H9 (cell line): ENCODE data around the gene NUTM2G. TPM values are rescaled to one million over a fixed set of nuclear protein-coding genes. Genes with fewer than 3 reads are reported as not detected.
A peak's percentile ranks its signal among the peaks of the same experiment; 100 is the strongest.
"Not testable (repeated sequence)": the region's sequence is repeated elsewhere in the genome, so short reads cannot be mapped to it uniquely, and the experiment has no call there.

Experiments used
- DNase-seq: peaks from one replicate; pipeline ENCODE4 v3.0.0-alpha.2; 2017
- H2AFZ ChIP-seq: one replicate; pipeline ENCODE4 v1.6.1; 2013; ENCODE audit warnings: mild to moderate bottlenecking, low read length, control low read depth, moderate library complexity
- H2AK5ac ChIP-seq: 2 replicates; pipeline ENCODE4 v1.6.1; 2013; ENCODE audit warnings: low read length, control low read depth, mixed read lengths; ENCODE audit not compliant: insufficient read length
- H2BK120ac ChIP-seq: one replicate; pipeline ENCODE4 v1.6.1; 2013; ENCODE audit warnings: low read depth, mild to moderate bottlenecking, low read length, control low read depth, inconsistent platforms; ENCODE audit not compliant: poor library complexity, severe bottlenecking
- H2BK12ac ChIP-seq: 2 replicates; pipeline ENCODE4 v1.6.1; 2013; ENCODE audit warnings: low read length, control low read depth, mixed read lengths, low read depth; ENCODE audit not compliant: insufficient read length
- H2BK15ac ChIP-seq: 2 replicates; pipeline ENCODE4 v1.6.1; 2013; ENCODE audit warnings: low read depth, low read length, control low read depth
- H2BK20ac ChIP-seq: one replicate; pipeline ENCODE4 v1.6.1; 2013; ENCODE audit warnings: low read depth, mild to moderate bottlenecking, low read length, control low read depth, inconsistent platforms; ENCODE audit not compliant: poor library complexity, severe bottlenecking
- H2BK5ac ChIP-seq: 2 replicates; pipeline ENCODE4 v1.6.1; 2013; ENCODE audit warnings: low read length, control low read depth, mixed read lengths; ENCODE audit not compliant: insufficient read length
- H3K14ac ChIP-seq: 2 replicates; pipeline ENCODE4 v1.6.1; 2013; ENCODE audit warnings: low read length, control low read depth; ENCODE audit not compliant: insufficient read depth
- H3K18ac ChIP-seq: 2 replicates; pipeline ENCODE4 v1.6.1; 2013; ENCODE audit warnings: low read depth, mild to moderate bottlenecking, mixed read lengths, low read length, control low read depth; ENCODE audit not compliant: insufficient read length
- H3K23ac ChIP-seq: 2 replicates; pipeline ENCODE4 v1.6.1; 2013; ENCODE audit warnings: low read length, control low read depth, mixed read lengths, low read depth; ENCODE audit not compliant: insufficient read length
- H3K23me2 ChIP-seq: 2 replicates; pipeline ENCODE4 v1.6.1; 2013; ENCODE audit warnings: low read depth, mild to moderate bottlenecking, mixed read lengths, low read length, control low read depth; ENCODE audit not compliant: insufficient read length, poor library complexity, severe bottlenecking
- H3K27ac ChIP-seq: 2 replicates; pipeline ENCODE4 v1.5.1; 2013; ENCODE audit warnings: low read length, control low read depth, mixed read lengths, low read depth; ENCODE audit not compliant: insufficient read length
- H3K27me3 ChIP-seq: 2 replicates; pipeline ENCODE4 v1.6.1; 2013; ENCODE audit warnings: low read length, control low read depth, inconsistent platforms; ENCODE audit not compliant: insufficient read depth
- H3K4ac ChIP-seq: 2 replicates; pipeline ENCODE4 v1.6.1; 2013; ENCODE audit warnings: low read depth, mild to moderate bottlenecking, control low read depth, inconsistent platforms, low read length, moderate library complexity
- H3K4me1 ChIP-seq: 2 replicates; pipeline ENCODE4 v1.6.1; 2013; ENCODE audit warnings: low read length, control low read depth, inconsistent platforms; ENCODE audit not compliant: insufficient read depth
- H3K4me2 ChIP-seq: 2 replicates; pipeline ENCODE4 v1.6.1; 2013; ENCODE audit warnings: low read length, control low read depth, mixed read lengths; ENCODE audit not compliant: insufficient read length, insufficient read depth
- H3K56ac ChIP-seq: 2 replicates; pipeline ENCODE4 v1.6.1; 2013; ENCODE audit warnings: low read depth, mild to moderate bottlenecking, mixed read lengths, low read length, control low read depth; ENCODE audit not compliant: insufficient read length
- H3K79me1 ChIP-seq: 2 replicates; pipeline ENCODE4 v1.6.1; 2013; ENCODE audit warnings: low read depth, mild to moderate bottlenecking, moderate library complexity, low read length, control low read depth, inconsistent platforms; ENCODE audit not compliant: insufficient read depth, poor library complexity, severe bottlenecking
- H3K79me2 ChIP-seq: 2 replicates; pipeline ENCODE4 v1.6.1; 2013; ENCODE audit warnings: low read length, control low read depth, inconsistent platforms; ENCODE audit not compliant: insufficient read depth
- H3K9ac ChIP-seq: 2 replicates; pipeline ENCODE4 v1.6.1; 2013; ENCODE audit warnings: low read length, control low read depth, mixed read lengths; ENCODE audit not compliant: insufficient read length; ENCODE audit errors: extremely low read depth
- H3K9me3 ChIP-seq: one replicate; pipeline ENCODE4 v1.6.1; 2013; ENCODE audit warnings: low read depth, low read length, inconsistent platforms; ENCODE audit not compliant: control insufficient read depth
- H3T11ph ChIP-seq: one replicate; pipeline ENCODE4 v1.6.1; 2013; ENCODE audit warnings: mild to moderate bottlenecking, low read length, control low read depth, inconsistent platforms
- H4K20me1 ChIP-seq: one replicate; pipeline ENCODE4 v1.6.1; 2013; ENCODE audit not compliant: control insufficient read depth, insufficient read length, insufficient read depth
- H4K5ac ChIP-seq: 2 replicates; pipeline ENCODE4 v1.6.1; 2013; ENCODE audit warnings: low read depth, mild to moderate bottlenecking, mixed read lengths, low read length, control low read depth; ENCODE audit not compliant: insufficient read length
- H4K8ac ChIP-seq: replicated peaks from 2 replicates; pipeline ENCODE4 v1.6.1; 2013; ENCODE audit warnings: low read length, control low read depth, mixed read lengths, low read depth; ENCODE audit not compliant: insufficient read length
- H4K91ac ChIP-seq: 2 replicates; pipeline ENCODE4 v1.6.1; 2013; ENCODE audit warnings: low read depth, mild to moderate bottlenecking, moderate library complexity, mixed read lengths, low read length, control low read depth; ENCODE audit not compliant: insufficient read length
- H3K27ac Mint-ChIP-seq, 3 experiments: 2 replicates in 2 of 3; 3 replicates in 1 of 3; pipeline ENCODE4 v1.8.0; 2020 to 2021; ENCODE audit warnings: mixed read lengths in 3 of 3, mild to moderate bottlenecking in 1 of 3, moderate library complexity in 1 of 3
- H3K27me3 Mint-ChIP-seq: 2 replicates; pipeline ENCODE4 v1.8.0; 2021; ENCODE audit warnings: low read depth, mild to moderate bottlenecking, moderate library complexity, mixed read lengths
- H3K36me3 Mint-ChIP-seq, 3 experiments: 2 replicates in 2 of 3; 3 replicates in 1 of 3; pipeline ENCODE4 v1.8.0; 2020 to 2021; ENCODE audit warnings: low read depth in 3 of 3, mixed read lengths in 3 of 3; ENCODE audit not compliant: insufficient read depth in 1 of 3
- H3K4me1 Mint-ChIP-seq, 2 experiments: 2 replicates each; pipeline ENCODE4 v1.8.0; 2020; ENCODE audit warnings: mixed read lengths in 2 of 2
- H3K4me3 Mint-ChIP-seq, 2 experiments: 2 replicates in 1 of 2; 3 replicates in 1 of 2; pipeline ENCODE4 v1.8.0; 2020 to 2021; ENCODE audit warnings: mild to moderate bottlenecking in 2 of 2, mixed read lengths in 2 of 2, moderate library complexity in 1 of 2
- H3K9me3 Mint-ChIP-seq, 2 experiments: 2 replicates in 1 of 2; 3 replicates in 1 of 2; pipeline ENCODE4 v1.8.0; 2020; ENCODE audit warnings: mild to moderate bottlenecking in 2 of 2, mixed read lengths in 2 of 2, moderate library complexity in 1 of 2
- WGBS: extraction: QIAGEN DNeasy Blood & Tissue Kit; methylation state at CpG from one replicate; pipeline ENCODE4 v1.1.7; 2013; ENCODE audit warnings: missing lambda C conversion rate, low lambda C conversion rate, mixed read lengths; ENCODE audit not compliant: insufficient read length; ENCODE audit errors: extremely low coverage; 5-methylcytosine and 5-hydroxymethylcytosine counted together
- total RNA-seq: library from RNA; stranded (reverse); gene quantifications from 2 replicates; pipeline ENCODE4 v1.2.1, GENCODE V29; 2021

NUTM2G gene
- total RNA-seq, 1 experiment from 2014 or later: 0.57 TPM

DNA sequence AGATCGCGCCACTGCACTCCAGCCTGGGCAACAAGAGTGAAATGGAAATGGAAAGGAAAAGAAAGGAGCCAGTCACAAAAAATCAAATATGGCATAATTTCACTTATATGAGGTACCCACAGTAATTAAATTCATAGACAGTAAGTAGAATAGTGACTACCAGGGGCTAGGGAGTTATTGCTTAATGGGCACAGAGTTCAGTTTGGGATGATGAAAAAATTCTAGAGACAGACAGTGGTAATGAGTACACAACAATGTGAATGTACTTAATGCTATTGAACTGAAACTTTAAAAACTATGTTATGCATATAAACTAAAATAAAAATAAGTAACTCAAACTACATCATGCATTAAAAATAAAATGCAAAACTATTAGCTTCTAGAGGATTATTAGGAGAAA is 56.2 kb downstream of the NUTM2G start:
- not testable (repeated sequence) for H3K14ac ChIP-seq, H3K18ac ChIP-seq, H2BK20ac ChIP-seq, H3K4me3 Mint-ChIP-seq, H3T11ph ChIP-seq, H4K91ac ChIP-seq, H4K20me1 ChIP-seq, H3K79me1 ChIP-seq, H3K27me3 Mint-ChIP-seq, H3K27me3 ChIP-seq, H3K36me3 Mint-ChIP-seq, DNase-seq, H2BK15ac ChIP-seq, H3K9me3 Mint-ChIP-seq, H2BK12ac ChIP-seq, H3K56ac ChIP-seq, H3K9me3 ChIP-seq, H3K4ac ChIP-seq, H2BK5ac ChIP-seq, H4K5ac ChIP-seq, H3K4me1 ChIP-seq, H3K23me2 ChIP-seq, H2AFZ ChIP-seq, H2BK120ac ChIP-seq, H3K79me2 ChIP-seq, H3K23ac ChIP-seq, H3K9ac ChIP-seq, H3K4me2 ChIP-seq, H4K8ac ChIP-seq, H2AK5ac ChIP-seq, H3K27ac ChIP-seq
- Mint-ChIP-seq H3K27ac (peak overlapping the region in 1 of 3 experiments; percentile 59; a peak in 1 of 7 replicates), H3K4me1 (peaks cover 17 to 22% of the 10 kb centered on the region in 2 experiments)
- no CpG with 5 or more reads among the region's 2 CpGs for WGBS

Other genes with a start within 250 kb of the NUTM2G start
- 18.4 and 19.8 TPM in 2 replicates for gene ZNF510, start 150.8 kb upstream of the NUTM2G start, total RNA-seq
- 4.7 and 4.9 TPM in 2 replicates for gene ZNF782, start 74.3 kb upstream of the NUTM2G start, total RNA-seq
- gene CTSV, start 110.3 kb downstream of the NUTM2G start, total RNA-seq: 82.2 and 85.5 TPM in 2 replicates